Measurements from ENCODE around the gene COLEC11. TPM values are rescaled to one million over a fixed set of nuclear protein-coding genes. Genes with fewer than 3 reads are reported as not detected.

The COLEC11 gene
- polyA plus RNA-seq, 2 of the 4 experiments (the other 2 are of a cell fraction): 0.30 to 0.97 TPM

- WGBS (ENCODE audit: missing lambda C conversion rate): 79% methylated on average over 16 of the region's 16 CpGs
- ChIA-PET CTCF (interaction anchor here (0.7 kb wide), 1 partner anchor 61 kb away, joined by 4 read pairs; no protein-coding TSS in a partner anchor), POLR2A (no interaction called here)
- Histone ChIP-seq H3K27ac (no peak overlapping the region), H3K4me1 (no peaks in the 10 kb centered on the region), H3K4me3 (no peak overlapping the region), H3K4me2 (no peak overlapping the region), H3K9me3 (no peaks in the 10 kb centered on the region)
- FAIRE-seq (no peak), ATAC-seq (no peak), DNase-seq (ENCODE audit: low read depth in 1 of 2, low spot score in 1 of 2) (no peak)
- TF ChIP-seq ELK1 (IDR thresholded peaks at IDR 0.05; ENCODE audit: low read depth, low read length) (no peak), CEBPB (IDR thresholded peaks at IDR 0.05) (no peak), POLR2AphosphoS2 (conservative IDR thresholded peaks at IDR 0.05; ENCODE audit: low read length) (no peak), HOXB13 (CRISPR knock-in tag; IDR thresholded peaks at IDR 0.05; ENCODE audit: low read depth) (no peak), MAX (IDR thresholded peaks at IDR 0.05) (no peak), REST (IDR thresholded peaks at IDR 0.05) (no peak), FOSL2 (IDR thresholded peaks at IDR 0.05) (no peak), FOSL2 (CRISPR knock-in tag; IDR thresholded peaks at IDR 0.05) (no peak), KDM5A (IDR thresholded peaks at IDR 0.05) (no peak), MAFK (IDR thresholded peaks at IDR 0.05; ENCODE audit: partially characterized antibody) (no peak)
These were observed 2.0 kb downstream of the COLEC11 start for GRCh38 chr2:3596901-3597417.

GRCh38 chr2:3597567-3597966, 2.7 kb downstream of the COLEC11 start:
- no peak for ATAC-seq
- Histone ChIP-seq H3K4me1 (no peaks in the 10 kb centered on the region; the same call in 2 of the 3 replicates), H3K9me3 (no peaks in the 10 kb centered on the region), H3K4me3 (no peak overlapping the region), H3K27ac (no peak overlapping the region), H3K4me2 (no peak overlapping the region)
- no peak for FAIRE-seq
- no peak for DNase-seq (ENCODE audit: low read depth in 1 of 2, low spot score in 1 of 2)
- ChIA-PET CTCF (no interaction called here), POLR2A (no interaction called here)
- 86% methylated on average over 6 of the region's 6 CpGs for WGBS (ENCODE audit: missing lambda C conversion rate)
- TF ChIP-seq FOXS1 (CRISPR knock-in tag; IDR thresholded peaks at IDR 0.05) (no peak), BHLHE40 (IDR thresholded peaks at IDR 0.05; ENCODE audit: low read depth, low read length) (no peak), MAFK (IDR thresholded peaks at IDR 0.05; ENCODE audit: partially characterized antibody) (no peak), HEYL (CRISPR knock-in tag; IDR thresholded peaks at IDR 0.05) (no peak), HOXB13 (CRISPR knock-in tag; IDR thresholded peaks at IDR 0.05; ENCODE audit: low read depth) (no peak), POLR2AphosphoS2 (conservative IDR thresholded peaks at IDR 0.05; ENCODE audit: low read length) (no peak), KDM5A (IDR thresholded peaks at IDR 0.05) (no peak), HOXB5 (CRISPR knock-in tag; IDR thresholded peaks at IDR 0.05) (no peak), EHF (CRISPR knock-in tag; IDR thresholded peaks at IDR 0.05) (no peak), HES2 (IDR thresholded peaks at IDR 0.05) (no peak), CHD4 (IDR thresholded peaks at IDR 0.05; ENCODE audit: borderline replicate concordance) (no peak), CTCF (IDR thresholded peaks at IDR 0.05) (no peak)
